HepG2 (cell line): ENCODE data around the gene SCO1. TPM values are rescaled to one million over a fixed set of nuclear protein-coding genes. Genes with fewer than 3 reads are reported as not detected.

Experiments
- ASH2L ChIP-seq: fragments of 300-600, 200-600 bp; sonication (generic); IDR thresholded peaks from 2 replicates; pipeline ENCODE4 v1.7.0; 2017; ENCODE audit warnings: low read depth, mild to moderate bottlenecking, moderate library complexity, mixed read lengths, low read length; ENCODE audit not compliant: insufficient read length
- CEBPG ChIP-seq: IDR thresholded peaks from 2 replicates; pipeline ENCODE4 v1.6.1; 2016
- CHD2 ChIP-seq: IDR thresholded peaks from 2 replicates; pipeline ENCODE4 v1.6.1; 2011; ENCODE audit warnings: low read depth, low read length, improper control_type of control experiment
- DMTF1 ChIP-seq: sonication (generic); formaldehyde crosslinking; IDR thresholded peaks from 2 replicates; pipeline ENCODE4 v1.4.0; 2020; ENCODE audit warnings: mild to moderate bottlenecking, missing genetic modification reagents
- HNF4A ChIP-seq: sonication (generic); formaldehyde crosslinking; IDR thresholded peaks from 2 replicates; pipeline ENCODE4 v1.4.0; 2020; ENCODE audit warnings: missing genetic modification reagents
- JUNB ChIP-seq: sonication (generic); formaldehyde crosslinking; IDR thresholded peaks from 2 replicates; pipeline ENCODE4 v1.8.0; 2022; ENCODE audit warnings: missing genetic modification reagents, mild to moderate bottlenecking, borderline replicate concordance
- SALL2 ChIP-seq: sonication (generic); formaldehyde crosslinking; IDR thresholded peaks from 2 replicates; pipeline ENCODE4 v1.8.1; 2023; ENCODE audit warnings: mild to moderate bottlenecking, missing genetic modification reagents, inconsistent platforms
- SNAPC2 ChIP-seq: sonication (generic); formaldehyde crosslinking; IDR thresholded peaks from 2 replicates; pipeline ENCODE4 v1.8.1; 2022; ENCODE audit warnings: mild to moderate bottlenecking, missing genetic modification reagents
- SP1 ChIP-seq, 2 experiments: fragments of 450-650 bp in 1 of 2; sonication (generic) in 1 of 2; formaldehyde crosslinking in 1 of 2; IDR thresholded peaks; 2 replicates each; pipeline versions ENCODE4 v1.4.0 to v1.6.1; 2016 to 2020; ENCODE audit warnings: missing genetic modification reagents in 1 of 2
- SRSF9 ChIP-seq: fragments of 200-400 bp; formaldehyde crosslinking; IDR thresholded peaks from 2 replicates; pipeline ENCODE4 v1.6.1; 2018; ENCODE audit warnings: borderline replicate concordance, mild to moderate bottlenecking, low read depth, low read length; ENCODE audit not compliant: insufficient read depth, poor library complexity, severe bottlenecking
- STAT5B ChIP-seq: sonication (generic); formaldehyde crosslinking; IDR thresholded peaks from 2 replicates; pipeline ENCODE4 v1.4.0; 2020; ENCODE audit warnings: missing genetic modification reagents
- TARDBP ChIP-seq: sonication (generic); formaldehyde crosslinking; IDR thresholded peaks from 2 replicates; pipeline ENCODE4 v1.8.0; 2022; ENCODE audit warnings: mild to moderate bottlenecking, missing genetic modification reagents
- THAP9 ChIP-seq: sonication (generic); formaldehyde crosslinking; IDR thresholded peaks from 2 replicates; pipeline ENCODE4; 2020; ENCODE audit warnings: missing genetic modification reagents, mild to moderate bottlenecking, borderline replicate concordance
- ZBED4 ChIP-seq: sonication (generic); formaldehyde crosslinking; IDR thresholded peaks from 2 replicates; pipeline ENCODE4 v1.4.0; 2020; ENCODE audit warnings: missing genetic modification reagents, borderline replicate concordance
- ZBTB2 ChIP-seq: sonication (generic); formaldehyde crosslinking; IDR thresholded peaks from 2 replicates; pipeline ENCODE4 v1.8.0; 2022; ENCODE audit warnings: low read depth, missing genetic modification reagents
- ZNF274 ChIP-seq: sonication (generic); formaldehyde crosslinking; IDR thresholded peaks from 2 replicates; pipeline ENCODE4 v1.5.1; 2020; ENCODE audit warnings: mild to moderate bottlenecking, missing genetic modification reagents
- ZNF44 ChIP-seq: sonication (generic); formaldehyde crosslinking; IDR thresholded peaks from 2 replicates; pipeline ENCODE4 v1.5.1; 2020; ENCODE audit warnings: mild to moderate bottlenecking, missing genetic modification reagents
- ZNF660 ChIP-seq: sonication (generic); formaldehyde crosslinking; IDR thresholded peaks from 2 replicates; pipeline ENCODE4 v1.5.1; 2020; ENCODE audit warnings: mild to moderate bottlenecking, low read depth, missing genetic modification reagents, borderline replicate concordance
- polyA plus RNA-seq, 8 experiments: library from polyadenylated mRNA; depleted of rRNA in 3 of 8; stranded (reverse) in 7 of 8; unstranded in 1 of 8; fragments of >200 nt; fragmentation: Illumina TruSeq in 4 of 8; extraction: Trizol in 4 of 8; gene quantifications; 2 replicates each; pipeline versions ENCODE4 v1.2.1 to v1.2.3, GENCODE V29; 2011 to 2016; ENCODE audit warnings: low read depth in 4 of 8, missing spikeins in 1 of 8, mixed read lengths in 1 of 8; ENCODE audit not compliant: insufficient read depth in 1 of 8
- total RNA-seq, 5 experiments: library from RNA; depleted of rRNA; stranded (reverse); fragments of >200 nt; fragmentation: Illumina TruSeq; extraction: Trizol; gene quantifications; 2 replicates each; pipeline ENCODE4 v1.2.3, GENCODE V29; 2016; ENCODE audit warnings: low read depth in 1 of 5

SCO1 gene
- total and polyA plus RNA-seq, 2 of the 13 experiments (the other 11 are each of a cell fraction or from before 2014, with no cell fraction given) = 11.4 to 50.3 TPM

- TF ChIP-seq ZBED4 (CRISPR knock-in tag) = peak; percentile 65; the same call in 1 of the 2 replicates
- TF ChIP-seq SNAPC2 (CRISPR knock-in tag) = no peak
- no peak for TF ChIP-seq ZNF44 (CRISPR knock-in tag)
- peak; percentile 95 for TF ChIP-seq HNF4A
- no peak for TF ChIP-seq ZBTB2 (CRISPR knock-in tag)
- TF ChIP-seq DMTF1 (CRISPR knock-in tag) = no peak
- TF ChIP-seq SRSF9 = no peak
- TF ChIP-seq SP1 (IDR thresholded peaks at IDR 0.05) = no peak
- no peak for TF ChIP-seq SP1 (CRISPR knock-in tag; IDR thresholded peaks at IDR 0.05)
- no peak for TF ChIP-seq STAT5B (CRISPR knock-in tag)
- no peak for TF ChIP-seq ASH2L
- no peak for TF ChIP-seq CEBPG (CRISPR knock-in tag)
- TF ChIP-seq SALL2 (CRISPR knock-in tag) = no peak
- no peak for TF ChIP-seq JUNB (CRISPR knock-in tag)
- TF ChIP-seq TARDBP (CRISPR knock-in tag) = peak; percentile 66; the same call in 1 of the 2 replicates
- TF ChIP-seq ZNF274 (CRISPR knock-in tag) = no peak
- TF ChIP-seq CHD2 = no peak
- no peak for TF ChIP-seq THAP9 (CRISPR knock-in tag)
- no peak for TF ChIP-seq ZNF660 (CRISPR knock-in tag)
Measured at GRCh38 chr17:10725262-10725661, 27.9 kb upstream of the SCO1 start (continued).
